NB4 (cell line): ENCODE results near the gene GMDS.

Source experiments
- CTCF ChIP-seq: IDR thresholded peaks from one replicate; pipeline ENCODE4 v1.5.1; 2012; ENCODE audit warnings: low read depth, low read length
- MAX ChIP-seq: IDR thresholded peaks from 2 replicates; pipeline ENCODE4 v1.6.1; 2011; ENCODE audit warnings: low read depth, low read length

- no peak for TF ChIP-seq CTCF
- TF ChIP-seq MAX, result no peak
These were observed 83.3 kb downstream of the GMDS start for GRCh38 chr6:2162079-2162445.
